Upper lobe of left lung (tissue), 6 donors: ENCODE data around the gene DSCAM. TPM values are rescaled to one million over a fixed set of nuclear protein-coding genes. Genes with fewer than 3 reads are reported as not detected.

Experiments
- ATAC-seq, 2 donors: fragments of 200-7000 bp; cut with Tn5 transposase; one replicate each; pipeline ENCODE4 v1.9.1; 2022; ENCODE audit warnings: mild to moderate bottlenecking in 2 of 2, moderate library complexity in 2 of 2; ENCODE audit not compliant: low FRiP score in 2 of 2
- DNase-seq, 2 donors: peaks; one replicate each; pipeline ENCODE4 v3.0.0-alpha.2; 2019 to 2020
- H3K27ac ChIP-seq, 4 donors: fragments of 200-600 bp; sonication (generic); one replicate each; pipeline ENCODE4 v1.5.1; 2016 to 2019
- H3K27me3 ChIP-seq, 4 donors: fragments of 200-600 bp; sonication (generic); one replicate each; pipeline ENCODE4 v1.5.1; 2017 to 2019
- H3K36me3 ChIP-seq, 4 donors: fragments of 200-600 bp; sonication (generic); one replicate each; pipeline ENCODE4 v1.5.1; 2016 to 2019
- H3K4me1 ChIP-seq, 4 donors: fragments of 200-600 bp; sonication (generic); one replicate each; pipeline ENCODE4 v1.5.1; 2018 to 2019
- H3K4me3 ChIP-seq, 4 donors: fragments of 200-600 bp; sonication (generic); one replicate each; pipeline ENCODE4 v1.5.1; 2017 to 2019; ENCODE audit warnings: mild to moderate bottlenecking in 2 of 4, moderate library complexity in 1 of 4
- H3K9me3 ChIP-seq, 4 donors: fragments of 200-600 bp; sonication (generic); one replicate each; pipeline ENCODE4 v1.5.1; 2018 to 2019
- CTCF ChIP-seq, 6 experiments: fragments of 450-650 bp in 4 of 6; fragments of 200-600 bp in 2 of 6; sonication (generic) in 2 of 6; IDR thresholded peaks; one replicate each; pipeline ENCODE4 v1.5.1; 2016 to 2019; ENCODE audit warnings: antibody characterized with exemption in 6 of 6
- EP300 ChIP-seq, 4 donors: sonication (generic); formaldehyde crosslinking; IDR thresholded peaks; one replicate each; pipeline ENCODE4 v1.5.1; 2017; ENCODE audit warnings: antibody characterized with exemption in 4 of 4, control low read depth in 2 of 4
- POLR2A ChIP-seq, 4 donors: fragments of 450-650 bp; IDR thresholded peaks; one replicate each; pipeline ENCODE4 v1.5.1; 2016 to 2017; ENCODE audit warnings: antibody characterized with exemption in 4 of 4, mild to moderate bottlenecking in 2 of 4
- POLR2AphosphoS5 ChIP-seq, 2 donors: sonication (generic); formaldehyde crosslinking; IDR thresholded peaks; one replicate each; pipeline ENCODE4 v1.5.1; 2017; ENCODE audit warnings: antibody characterized with exemption in 2 of 2
- WGBS, 2 donors: methylation state at CpG; one replicate each; pipeline ENCODE4 v1.1.5; 2017 to 2018; 5-methylcytosine and 5-hydroxymethylcytosine counted together
- total RNA-seq, 6 donors: library from RNA; depleted of rRNA in 4 of 6; stranded (reverse); fragments of >200 nt in 4 of 6; gene quantifications; one replicate each; pipeline versions ENCODE4 v1.1.0 to v1.2.1, GENCODE V29; 2016 to 2021
- donor health status: DM: no; HTN: no; CAD: no; lungs with moderate emphysema.
- donor health status: DM: no; HTN: yes; CAD: no; lungs with severe emphysema.

DSCAM gene
- total RNA-seq, 6 donors from 2014 or later, result under 0.01 to 0.61 (median 0.26) TPM; not detected in 1

DNA sequence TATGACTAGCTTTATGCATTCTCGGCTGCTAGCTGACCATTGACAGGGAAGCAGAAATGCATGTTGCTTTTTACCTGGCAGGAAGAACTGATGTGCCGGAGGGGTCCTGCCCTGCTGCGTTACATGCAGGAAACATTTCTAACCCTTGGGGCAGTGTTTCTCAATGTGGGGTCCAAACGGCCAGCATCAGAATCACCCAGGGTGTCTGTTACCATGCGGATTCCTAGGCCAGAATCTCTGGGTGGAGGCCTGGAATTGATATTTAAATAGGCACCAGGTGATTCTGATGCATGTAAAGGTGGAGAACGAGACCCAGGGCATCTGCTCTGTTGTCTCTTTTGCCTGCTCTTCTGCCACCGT, 797.0 kb downstream of the DSCAM start:
- peaks cover 0 to 18% (median 0%) of the 10 kb centered on the region in 4 donors for H3K4me1 ChIP-seq
- 27 to 43% methylated on average over 6 to 7 of the region's 7 CpGs for WGBS, 2 donors
- no peak overlapping the region for H3K4me3 ChIP-seq
- no peak for TF ChIP-seq EP300 (IDR thresholded peaks at IDR 0.05)
- no peak for TF ChIP-seq CTCF (IDR thresholded peaks at IDR 0.05)
- TF ChIP-seq POLR2A (IDR thresholded peaks at IDR 0.05), result no peak
- TF ChIP-seq POLR2AphosphoS5 (IDR thresholded peaks at IDR 0.05), result no peak
- no peaks in the 10 kb centered on the region for H3K36me3 ChIP-seq
- DNase-seq (no peak), ATAC-seq (no peak)
- no peaks in the 10 kb centered on the region for H3K9me3 ChIP-seq
- no peak overlapping the region for H3K27ac ChIP-seq
- no peaks in the 10 kb centered on the region for H3K27me3 ChIP-seq

GRCh38 chr21:40049031-40049930, 797.7 kb downstream of the DSCAM start:
- Histone ChIP-seq H3K4me1 (peaks cover 0 to 15% (median 0%) of the 10 kb centered on the region in 4 donors), H3K4me3 (no peak overlapping the region), H3K27ac (no peak overlapping the region), H3K36me3 (no peaks in the 10 kb centered on the region), H3K9me3 (no peaks in the 10 kb centered on the region), H3K27me3 (no peaks in the 10 kb centered on the region)
- TF ChIP-seq POLR2AphosphoS5 (IDR thresholded peaks at IDR 0.05) (no peak), POLR2A (IDR thresholded peaks at IDR 0.05) (no peak), EP300 (IDR thresholded peaks at IDR 0.05) (no peak), CTCF (IDR thresholded peaks at IDR 0.05) (no peak)
- 43 to 50% methylated on average over 10 of the region's 10 CpGs for WGBS, 2 donors
- peak in 1 of 2 donors; percentile 67 for ATAC-seq
- no peak for DNase-seq

DNA sequence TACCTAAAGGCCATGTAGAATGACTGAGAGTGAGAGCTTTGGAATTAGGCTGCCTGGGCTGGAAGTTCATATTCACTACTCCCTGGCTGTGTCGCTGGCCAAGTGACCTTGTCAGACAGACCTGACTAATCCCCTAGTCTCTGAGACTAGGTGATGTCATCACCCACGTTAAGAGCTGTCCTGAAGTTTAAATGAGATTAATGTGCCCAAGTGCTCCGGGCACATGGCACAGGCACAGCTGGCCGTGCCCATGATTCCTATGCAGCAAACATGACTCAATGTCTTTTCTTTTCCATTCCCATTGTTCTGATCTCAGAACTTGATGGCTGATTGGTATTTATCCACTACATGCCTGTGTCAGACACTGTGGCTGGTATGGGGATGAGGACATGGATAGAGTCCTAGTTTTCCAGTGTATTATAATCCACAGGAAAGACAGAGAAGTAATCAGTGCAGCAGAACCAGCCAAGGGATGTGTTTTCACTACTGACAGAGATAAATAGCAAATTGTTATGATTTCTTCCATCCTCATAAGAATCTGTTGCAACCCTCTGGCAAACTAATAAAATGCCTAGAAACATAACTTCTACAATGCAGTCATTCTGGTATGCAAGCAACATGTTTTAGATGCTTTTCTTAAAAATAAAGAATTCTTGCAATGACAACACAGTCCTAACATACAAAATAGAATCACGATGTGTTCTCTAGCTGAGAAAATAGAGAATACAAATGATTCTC, 798.8 kb downstream of the DSCAM start:
- peak in 1 of 2 donors; percentile 54 for ATAC-seq
- no peak overlapping the region for H3K4me3 ChIP-seq

DNA sequence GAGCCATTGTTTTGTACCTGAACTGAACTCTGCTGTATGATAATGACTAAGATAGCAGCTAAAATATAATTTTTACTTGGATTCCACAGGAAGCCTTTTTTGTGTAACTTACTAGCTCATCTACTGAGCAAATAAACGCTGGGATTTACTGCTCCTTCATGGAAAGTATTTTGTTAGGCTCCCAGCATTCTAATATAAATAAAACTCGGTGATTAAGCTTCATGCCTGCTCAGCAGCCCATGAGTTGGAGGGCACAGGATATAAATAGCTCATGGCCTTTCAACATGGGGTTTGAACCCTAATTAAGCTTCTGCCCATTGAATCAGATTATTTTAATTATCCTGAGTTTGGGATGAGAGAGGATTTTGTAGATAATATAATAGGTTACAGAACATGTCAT, 799.7 kb downstream of the DSCAM start:
- TF ChIP-seq CTCF (IDR thresholded peaks at IDR 0.05), result no peak
- no peak for TF ChIP-seq POLR2A (IDR thresholded peaks at IDR 0.05)
- no peak for TF ChIP-seq POLR2AphosphoS5 (IDR thresholded peaks at IDR 0.05)
- TF ChIP-seq EP300 (IDR thresholded peaks at IDR 0.05), result no peak
- Histone ChIP-seq H3K27me3 (no peaks in the 10 kb centered on the region), H3K36me3 (no peaks in the 10 kb centered on the region), H3K4me3 (no peak overlapping the region), H3K9me3 (no peaks in the 10 kb centered on the region), H3K27ac (no peak overlapping the region), H3K4me1 (no peaks in the 10 kb centered on the region)
- DNase-seq (no peak), ATAC-seq (no peak)
- WGBS, 2 donors, result 42 to 47% methylated on average over 2 of the region's 2 CpGs

More for the DNA sequence above, 798.8 kb downstream of the DSCAM start:
- 71 to 78% methylated on average over 5 of the region's 5 CpGs for WGBS, 2 donors
- TF ChIP-seq POLR2AphosphoS5 (IDR thresholded peaks at IDR 0.05) (no peak), POLR2A (IDR thresholded peaks at IDR 0.05) (no peak), CTCF (IDR thresholded peaks at IDR 0.05) (no peak), EP300 (IDR thresholded peaks at IDR 0.05) (no peak)
- DNase-seq, result no peak
- Histone ChIP-seq H3K27ac (no peak overlapping the region), H3K36me3 (no peaks in the 10 kb centered on the region), H3K27me3 (no peaks in the 10 kb centered on the region), H3K4me1 (peaks cover 0 to 8% (median 0%) of the 10 kb centered on the region in 4 donors), H3K9me3 (no peaks in the 10 kb centered on the region)
